HG02884 (cell line): ENCODE data around the gene CYP2A6.
"Not testable (repeated sequence)": the region's sequence is repeated elsewhere in the genome, so short reads cannot be mapped to it uniquely, and the experiment has no call there.

Experiments used
- ATAC-seq: cut with Tn5 transposase; IDR thresholded peaks from one replicate; pipeline ENCODE4 v1.9.1; 2021; ENCODE audit warnings: mild to moderate bottlenecking, moderate library complexity; ENCODE audit not compliant: unreplicated experiment

The CYP2A6 gene

GRCh38 chr19:40850277-40850676 lies at the start of gene CYP2A6:
CYP2A6 (minus strand) TSS chr19:40850447; CDS start chr19:40850426, 21 bp downstream.
- ATAC-seq, result not testable (repeated sequence)

DNA sequence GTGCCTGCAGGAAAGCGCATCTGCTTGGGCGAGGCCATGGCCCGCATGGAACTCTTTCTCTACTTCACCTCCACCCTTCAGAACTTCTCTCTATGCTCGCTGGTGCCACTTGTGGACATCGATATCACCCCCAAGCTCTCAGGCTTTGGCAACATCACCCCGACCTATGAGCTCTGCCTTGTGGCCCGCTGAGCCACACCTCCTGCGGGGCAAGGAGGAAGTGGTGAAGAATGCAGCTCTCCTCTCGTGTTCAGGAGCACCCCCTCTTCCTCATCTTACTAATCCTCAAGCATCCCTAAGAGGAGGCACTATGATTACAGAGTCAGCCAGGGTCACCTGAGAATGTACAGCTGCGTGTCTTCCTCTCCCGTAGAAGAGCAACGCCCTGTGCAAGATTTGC lies 49.7 kb upstream of the CYP2A6 start:
- not testable (repeated sequence) for ATAC-seq

DNA sequence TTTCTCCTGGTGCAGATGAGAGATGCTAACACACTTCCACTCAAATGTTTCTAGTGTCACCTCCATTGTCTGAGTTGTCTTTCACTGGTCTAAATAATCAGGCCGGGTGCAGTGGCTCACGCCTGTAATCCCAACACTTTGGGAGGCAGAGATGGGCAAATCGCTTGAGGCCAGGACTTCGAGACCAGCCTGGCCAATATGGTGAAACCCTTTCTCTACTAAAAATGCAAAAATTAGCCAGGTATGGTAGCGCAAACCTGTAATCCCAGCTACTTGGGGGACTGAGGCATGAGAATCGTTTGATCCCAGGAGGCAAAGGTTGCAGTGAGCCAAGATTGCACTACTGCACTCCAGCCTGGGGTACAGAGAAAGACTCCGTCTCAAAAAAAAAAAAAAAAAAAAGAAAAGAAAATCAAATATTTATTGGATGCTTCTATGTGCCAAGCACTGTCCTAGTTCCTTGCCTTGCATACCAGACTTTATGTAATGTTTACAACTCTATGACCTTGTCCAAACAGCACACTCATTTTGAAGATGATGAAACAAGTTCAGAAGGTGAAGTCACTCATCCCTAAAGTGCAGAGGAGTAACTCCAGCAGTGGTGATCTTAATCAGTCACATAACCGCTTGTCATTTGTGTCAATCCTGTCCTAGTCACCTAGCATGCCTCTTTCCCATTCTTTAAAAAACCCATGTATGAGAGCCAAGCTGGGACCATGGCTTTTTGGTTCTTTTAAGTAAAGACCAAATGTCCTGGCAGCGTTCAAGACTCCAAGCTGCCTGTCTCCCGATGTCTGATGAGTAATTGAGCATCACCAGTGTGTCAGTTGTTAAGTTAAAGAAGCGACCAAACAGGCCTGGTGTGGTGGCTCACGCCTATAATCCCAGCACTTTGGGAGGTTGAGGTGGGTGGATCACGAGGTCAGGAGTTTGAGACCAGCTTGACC lies 46.9 kb upstream of the CYP2A6 start:
- not testable (repeated sequence) for ATAC-seq

DNA sequence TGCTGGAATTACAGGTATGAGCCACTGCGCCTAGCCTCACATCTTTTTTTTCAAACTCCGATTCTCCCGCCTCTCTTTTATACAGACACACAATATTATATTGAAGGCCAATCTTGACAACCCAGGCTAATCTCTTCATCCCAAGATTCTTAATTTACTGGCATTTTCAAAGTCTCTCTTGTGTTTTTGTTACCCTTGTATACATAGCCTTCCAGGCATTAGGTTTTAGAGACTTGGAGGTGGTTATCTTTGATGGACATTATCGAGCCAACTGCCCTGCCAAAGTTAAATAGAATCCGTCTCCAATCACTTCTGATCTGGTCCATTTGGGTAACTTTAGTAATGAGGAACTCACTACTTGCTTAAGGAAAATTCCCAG lies 46.2 kb upstream of the CYP2A6 start:
- ATAC-seq, result no peak

DNA sequence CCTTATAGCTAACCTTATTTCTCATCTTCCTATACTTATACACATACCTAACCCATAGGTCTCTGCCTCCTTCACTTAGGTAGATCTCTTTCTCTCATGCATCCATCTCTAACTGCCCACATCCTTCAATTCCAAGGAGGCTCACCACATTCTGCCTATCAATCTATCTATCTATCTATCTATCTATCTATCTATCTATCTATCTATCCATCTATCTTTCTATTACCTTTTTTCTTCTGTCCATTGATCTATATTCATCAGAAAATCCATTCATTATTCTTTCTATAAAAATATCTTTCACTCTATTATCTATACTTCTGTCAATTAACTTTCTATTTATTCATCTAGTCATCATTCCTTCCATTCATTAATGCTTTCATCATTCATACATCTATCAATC lies 42.9 kb upstream of the CYP2A6 start:
- no peak for ATAC-seq

DNA sequence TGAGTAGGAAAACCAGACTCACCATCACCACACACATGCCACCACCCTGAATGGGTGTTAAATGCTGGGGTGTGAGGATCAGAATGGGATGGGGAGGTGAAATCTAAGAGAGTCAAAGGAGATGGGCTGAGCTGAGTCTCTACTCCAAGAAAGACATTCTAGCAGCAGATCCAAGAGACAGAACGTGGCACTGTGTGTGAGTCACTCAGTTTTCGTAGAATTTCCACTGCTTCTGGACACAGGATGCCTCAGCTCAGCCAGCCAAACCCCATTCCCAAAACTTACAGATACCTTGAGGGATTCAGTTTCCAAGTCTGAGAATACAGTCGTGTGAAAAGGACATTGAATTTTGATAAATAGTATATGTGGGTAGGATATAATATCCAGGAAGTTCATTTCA lies 39.1 kb upstream of the CYP2A6 start:
- no peak for ATAC-seq

- ATAC-seq, result no peak
Observed at GRCh38 chr19:40888191-40888590, 37.9 kb upstream of the CYP2A6 start.

GRCh38 chr19:40884187-40884931 lies 34.1 kb upstream of the CYP2A6 start:
- not testable (repeated sequence) for ATAC-seq

DNA sequence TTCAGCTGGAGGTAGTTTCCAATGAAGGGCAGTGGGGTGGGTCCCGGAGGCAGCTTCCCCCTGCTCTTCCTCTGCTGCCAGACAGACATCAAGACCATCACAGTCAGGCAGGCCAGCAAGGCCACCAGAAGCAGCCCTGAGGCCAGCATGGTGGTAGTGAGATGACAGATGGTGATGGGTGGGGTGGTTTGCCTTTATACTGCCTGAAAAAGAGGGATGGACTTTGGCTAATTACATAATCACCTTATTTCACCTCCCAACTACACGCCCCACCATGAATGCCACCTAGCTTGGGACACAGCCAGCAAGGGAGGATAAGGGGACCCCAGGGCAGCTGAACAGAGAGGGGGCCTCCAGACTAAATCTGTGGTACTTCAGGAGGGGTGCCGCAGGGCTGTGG lies 31.8 kb upstream of the CYP2A6 start, which contains the start of gene CYP2A7:
Gene CYP2A7 (minus strand): TSS at position 170 of the 400 bp plus-strand sequence. CDS start 21 bp downstream, at position 149.
- ATAC-seq, result not testable (repeated sequence)

DNA sequence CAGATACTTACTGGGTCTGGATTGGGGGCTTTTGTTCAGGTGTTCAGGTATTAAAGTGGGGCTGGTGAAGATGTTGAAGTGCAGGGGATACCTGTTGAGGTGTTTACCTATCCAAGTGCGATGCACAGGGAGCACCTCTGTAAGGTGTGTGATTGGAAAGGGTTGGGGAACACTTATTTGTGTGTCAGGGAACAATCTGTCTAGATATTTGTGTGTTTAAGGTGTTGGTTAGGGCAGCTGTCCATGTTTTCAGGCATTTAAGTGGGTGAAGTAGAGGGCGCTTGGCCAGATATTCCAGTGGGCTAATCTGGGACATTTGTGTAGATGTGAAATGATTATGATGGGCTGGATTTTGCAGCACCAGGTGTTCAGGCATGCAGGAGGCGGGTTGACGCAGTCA lies 29.1 kb upstream of the CYP2A6 start:
- not testable (repeated sequence) for ATAC-seq

GRCh38 chr19:40875526-40875951 lies 25.3 kb upstream of the CYP2A6 start:
- not testable (repeated sequence) for ATAC-seq

DNA sequence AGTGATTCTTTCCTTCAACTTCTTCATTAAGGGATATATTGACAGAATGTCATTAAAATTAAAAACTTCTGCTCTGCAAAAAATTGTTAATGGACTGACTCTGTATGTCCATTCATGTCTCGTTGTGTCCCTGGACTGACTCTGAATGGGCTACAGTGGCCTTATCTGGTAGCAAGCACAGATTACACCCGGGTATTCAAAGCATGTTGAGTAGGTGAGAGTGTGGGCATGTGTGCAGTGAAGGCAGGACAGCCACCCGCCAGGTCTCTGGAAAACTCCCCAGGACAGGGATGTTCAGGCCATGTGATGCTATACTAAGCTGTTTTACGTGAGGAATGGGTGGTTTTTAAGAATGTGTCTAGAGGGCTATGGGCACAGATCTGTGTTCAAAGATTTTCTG lies 24.6 kb upstream of the CYP2A6 start:
- not testable (repeated sequence) for ATAC-seq

GRCh38 chr19:40873873-40874272 lies 23.6 kb upstream of the CYP2A6 start:
- not testable (repeated sequence) for ATAC-seq

DNA sequence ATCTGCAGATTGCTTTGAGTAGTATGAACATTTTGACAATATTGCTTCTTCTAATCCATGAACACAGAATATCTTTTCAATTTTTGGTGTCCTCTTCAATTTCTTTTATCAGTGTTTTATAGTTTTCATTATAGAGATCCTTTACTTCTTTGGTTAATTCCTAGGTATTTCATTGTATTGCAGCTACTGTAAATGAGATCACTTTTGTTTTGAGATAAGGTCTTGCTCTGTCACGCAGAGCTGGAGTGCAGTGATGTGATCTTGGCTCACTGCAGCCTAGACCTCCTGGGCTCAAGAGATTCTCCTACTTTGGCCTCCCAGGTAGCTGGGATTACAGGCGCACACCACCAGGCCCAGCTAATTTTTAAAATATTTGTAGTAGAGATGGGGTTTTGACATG lies 22.0 kb upstream of the CYP2A6 start:
- no peak for ATAC-seq

GRCh38 chr19:40867701-40868100 lies 17.5 kb upstream of the CYP2A6 start:
- no peak for ATAC-seq

DNA sequence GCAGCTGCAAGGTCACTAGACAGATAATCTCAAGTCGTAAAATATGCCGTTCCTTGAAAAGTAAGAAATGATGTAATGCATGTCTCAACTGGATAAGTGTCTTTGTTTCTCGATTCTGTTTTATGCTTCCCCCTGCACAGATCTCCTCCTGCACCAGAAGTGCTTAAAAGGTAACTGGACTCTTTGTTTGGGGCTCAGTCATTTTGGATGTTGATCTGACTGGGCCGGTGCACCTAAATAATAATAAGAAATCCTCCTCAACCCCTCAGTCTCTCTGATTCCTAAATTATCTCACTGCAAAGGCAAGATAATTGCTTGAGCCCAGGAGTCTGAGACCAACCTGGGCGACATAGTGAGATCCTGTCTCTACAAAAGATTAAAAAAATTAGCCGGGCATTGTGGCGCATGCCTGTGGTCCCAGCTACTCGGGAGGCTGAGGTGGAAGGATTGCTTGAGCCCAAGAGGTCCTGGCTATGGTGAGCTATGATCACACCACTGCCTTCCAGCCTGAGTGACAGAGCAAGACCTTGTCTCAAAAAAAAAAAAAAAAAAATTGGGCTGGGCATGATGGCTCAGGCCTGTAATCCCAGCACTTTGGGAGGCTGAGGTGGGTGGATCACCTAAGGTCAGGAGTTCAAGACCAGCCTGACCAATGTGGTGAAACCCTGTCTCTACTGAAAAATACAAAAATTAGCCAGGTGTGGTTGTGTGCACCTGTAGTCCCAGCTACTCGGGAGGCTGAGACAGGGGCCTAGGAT lies 14.7 kb upstream of the CYP2A6 start:
- ATAC-seq, result not testable (repeated sequence)

- ATAC-seq, result no peak
Observed at GRCh38 chr19:40862785-40863184, 12.5 kb upstream of the CYP2A6 start.

DNA sequence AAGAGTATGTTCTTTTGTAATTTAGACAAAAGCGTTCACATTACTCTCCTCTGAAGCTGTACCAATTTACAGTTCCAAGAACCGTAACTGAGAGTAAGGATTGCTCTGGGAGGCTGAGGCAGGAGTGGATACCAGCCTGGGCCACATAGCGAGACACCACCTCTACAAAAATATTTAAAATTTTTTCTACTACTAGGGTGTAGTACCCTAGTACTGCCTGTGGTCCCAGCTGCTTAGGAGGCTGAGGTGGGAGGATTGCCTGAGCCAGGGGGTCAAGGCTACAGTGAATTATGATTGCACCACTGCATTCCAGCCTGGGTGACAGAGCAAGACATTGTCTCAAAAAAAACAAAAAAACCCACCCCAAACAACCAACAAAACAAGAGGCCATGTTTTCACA lies 12.1 kb upstream of the CYP2A6 start:
- no peak for ATAC-seq

GRCh38 chr19:40858109-40858508 lies 7.9 kb upstream of the CYP2A6 start:
- no peak for ATAC-seq

- not testable (repeated sequence) for ATAC-seq
Observed at GRCh38 chr19:40852467-40853152, 2.4 kb upstream of the CYP2A6 start.
